ENCODE data around the gene SMIM44.

Gene SMIM44

DNA sequence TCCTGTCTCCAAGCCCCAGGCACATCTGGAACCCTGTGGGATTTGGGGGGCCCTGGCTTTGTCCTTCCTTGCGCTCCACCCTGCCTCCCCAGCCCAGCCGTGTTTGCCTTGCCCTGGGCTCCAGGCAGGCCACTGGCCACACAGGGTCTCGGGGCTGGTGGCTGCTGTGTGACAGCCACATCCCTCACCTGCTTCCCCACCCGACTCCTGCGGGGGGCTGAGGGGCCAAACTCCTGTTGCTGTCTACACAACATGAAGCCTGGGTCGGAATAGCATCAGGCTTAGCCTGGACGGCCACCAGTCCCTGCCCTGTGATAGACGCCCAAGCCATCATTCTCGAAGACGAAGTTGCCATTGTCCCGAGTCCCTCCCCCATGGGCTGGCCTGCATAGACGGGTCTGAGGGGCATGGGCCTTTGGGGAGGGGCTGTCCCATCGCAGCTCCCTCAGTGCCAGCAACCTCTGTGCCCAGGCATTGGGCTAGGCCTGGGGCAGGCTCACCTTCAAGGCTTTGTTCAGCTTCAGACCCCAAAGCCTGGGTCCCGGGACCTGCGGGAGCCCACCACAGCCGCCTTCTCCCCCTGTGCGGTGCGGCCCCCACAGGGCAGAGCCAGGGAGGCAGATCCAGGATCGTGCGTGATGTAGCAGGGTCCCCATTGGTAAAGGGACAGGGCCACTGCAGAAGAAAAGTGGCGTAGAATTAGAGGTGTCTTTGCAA lies 40.3 kb upstream of the SMIM44 start:
- POLR2A ChIA-PET, result no interaction called here
- CTCF ChIA-PET, result no interaction called here
- TF ChIP-seq, protein P1, sequence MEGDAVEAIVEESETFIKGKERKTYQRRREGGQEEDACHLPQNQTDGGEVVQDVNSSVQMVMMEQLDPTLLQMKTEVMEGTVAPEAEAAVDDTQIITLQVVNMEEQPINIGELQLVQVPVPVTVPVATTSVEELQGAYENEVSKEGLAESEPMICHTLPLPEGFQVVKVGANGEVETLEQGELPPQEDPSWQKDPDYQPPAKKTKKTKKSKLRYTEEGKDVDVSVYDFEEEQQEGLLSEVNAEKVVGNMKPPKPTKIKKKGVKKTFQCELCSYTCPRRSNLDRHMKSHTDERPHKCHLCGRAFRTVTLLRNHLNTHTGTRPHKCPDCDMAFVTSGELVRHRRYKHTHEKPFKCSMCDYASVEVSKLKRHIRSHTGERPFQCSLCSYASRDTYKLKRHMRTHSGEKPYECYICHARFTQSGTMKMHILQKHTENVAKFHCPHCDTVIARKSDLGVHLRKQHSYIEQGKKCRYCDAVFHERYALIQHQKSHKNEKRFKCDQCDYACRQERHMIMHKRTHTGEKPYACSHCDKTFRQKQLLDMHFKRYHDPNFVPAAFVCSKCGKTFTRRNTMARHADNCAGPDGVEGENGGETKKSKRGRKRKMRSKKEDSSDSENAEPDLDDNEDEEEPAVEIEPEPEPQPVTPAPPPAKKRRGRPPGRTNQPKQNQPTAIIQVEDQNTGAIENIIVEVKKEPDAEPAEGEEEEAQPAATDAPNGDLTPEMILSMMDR (IDR thresholded peaks at IDR 0.05; ENCODE audit: control extremely low read depth, extremely low read depth, low read depth, missing control alignments), result no peak
- no peak for DNase-seq (ENCODE audit: extremely low spot score)

DNA sequence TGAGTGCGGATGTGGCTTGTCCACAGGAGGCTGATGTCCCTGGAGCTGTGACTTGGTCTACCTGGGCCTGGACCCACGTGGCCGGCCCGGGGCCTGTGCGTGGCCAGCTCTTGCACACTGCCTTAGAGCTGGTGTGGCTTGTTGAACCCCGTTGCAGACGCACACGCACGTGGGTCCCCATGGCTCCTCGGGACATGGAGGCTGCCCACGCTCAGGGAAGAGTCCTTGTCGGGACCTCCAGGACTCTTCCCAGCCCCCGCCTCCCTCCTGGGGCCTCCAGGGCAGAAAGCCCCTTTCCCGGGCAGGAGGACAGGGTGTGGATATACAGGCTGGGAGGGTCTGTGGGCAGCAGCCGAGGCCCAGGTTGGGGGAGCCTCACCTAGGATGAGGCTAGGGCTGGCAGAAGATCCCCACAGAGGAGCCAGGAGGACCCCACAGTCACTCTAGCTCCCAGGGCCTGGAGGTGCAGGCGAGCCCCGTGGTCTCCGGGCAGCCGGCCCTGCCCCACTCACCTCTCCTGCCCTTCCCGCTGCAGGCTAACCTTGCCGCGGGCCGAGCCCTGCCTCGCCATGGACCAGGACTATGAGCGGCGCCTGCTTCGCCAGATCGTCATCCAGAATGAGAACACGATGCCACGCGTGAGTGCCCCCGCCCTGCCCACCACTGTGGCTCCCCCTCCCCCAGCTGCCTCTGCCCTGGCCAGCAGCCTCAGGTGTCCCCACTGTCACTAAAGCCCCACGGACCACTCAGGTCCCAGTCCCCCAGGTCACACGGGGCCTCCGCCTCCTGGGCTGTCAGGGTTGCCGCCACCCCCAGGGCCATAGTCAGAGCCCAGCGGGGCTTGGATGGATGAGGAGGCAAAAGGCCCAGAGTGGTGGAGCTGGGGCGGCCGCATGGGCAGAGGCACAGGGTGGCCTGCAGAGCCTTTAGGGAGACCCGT lies 39.5 kb upstream of the SMIM44 start:
- CTCF ChIA-PET, result no interaction called here

DNA sequence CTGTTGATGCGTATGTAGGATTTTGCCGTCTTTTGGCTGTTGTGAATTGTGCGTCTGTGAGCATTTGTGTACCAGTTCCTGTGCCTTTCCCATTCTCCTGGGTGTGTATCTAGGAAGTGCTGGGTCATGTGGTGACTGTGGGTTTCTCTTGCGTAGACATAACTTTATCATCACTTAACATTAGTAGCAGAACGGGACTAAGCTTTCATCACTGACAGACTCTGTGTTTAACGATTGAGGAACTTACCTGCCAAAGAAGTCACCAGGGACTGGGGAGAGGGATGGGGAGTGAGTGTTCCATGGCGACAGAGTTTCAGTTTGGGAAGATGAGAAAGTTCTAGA lies 37.8 kb upstream of the SMIM44 start:
- ChIA-PET CTCF (interaction anchor here (1.8 kb wide), 1 partner anchor 36 kb away, joined by 6 read pairs; no protein-coding TSS in a partner anchor), POLR2A (no interaction called here)
- DNase-seq (ENCODE audit: extremely low spot score), result no peak
- TF ChIP-seq, protein P1 (IDR thresholded peaks at IDR 0.05; ENCODE audit: control extremely low read depth, extremely low read depth, low read depth, missing control alignments), result no peak

More for the DNA sequence above, 39.5 kb upstream of the SMIM44 start:
- no peak for DNase-seq (ENCODE audit: extremely low spot score)
- TF ChIP-seq, protein P1 (IDR thresholded peaks at IDR 0.05; ENCODE audit: control extremely low read depth, extremely low read depth, low read depth, missing control alignments), result no peak
- POLR2A ChIA-PET, result no interaction called here

DNA sequence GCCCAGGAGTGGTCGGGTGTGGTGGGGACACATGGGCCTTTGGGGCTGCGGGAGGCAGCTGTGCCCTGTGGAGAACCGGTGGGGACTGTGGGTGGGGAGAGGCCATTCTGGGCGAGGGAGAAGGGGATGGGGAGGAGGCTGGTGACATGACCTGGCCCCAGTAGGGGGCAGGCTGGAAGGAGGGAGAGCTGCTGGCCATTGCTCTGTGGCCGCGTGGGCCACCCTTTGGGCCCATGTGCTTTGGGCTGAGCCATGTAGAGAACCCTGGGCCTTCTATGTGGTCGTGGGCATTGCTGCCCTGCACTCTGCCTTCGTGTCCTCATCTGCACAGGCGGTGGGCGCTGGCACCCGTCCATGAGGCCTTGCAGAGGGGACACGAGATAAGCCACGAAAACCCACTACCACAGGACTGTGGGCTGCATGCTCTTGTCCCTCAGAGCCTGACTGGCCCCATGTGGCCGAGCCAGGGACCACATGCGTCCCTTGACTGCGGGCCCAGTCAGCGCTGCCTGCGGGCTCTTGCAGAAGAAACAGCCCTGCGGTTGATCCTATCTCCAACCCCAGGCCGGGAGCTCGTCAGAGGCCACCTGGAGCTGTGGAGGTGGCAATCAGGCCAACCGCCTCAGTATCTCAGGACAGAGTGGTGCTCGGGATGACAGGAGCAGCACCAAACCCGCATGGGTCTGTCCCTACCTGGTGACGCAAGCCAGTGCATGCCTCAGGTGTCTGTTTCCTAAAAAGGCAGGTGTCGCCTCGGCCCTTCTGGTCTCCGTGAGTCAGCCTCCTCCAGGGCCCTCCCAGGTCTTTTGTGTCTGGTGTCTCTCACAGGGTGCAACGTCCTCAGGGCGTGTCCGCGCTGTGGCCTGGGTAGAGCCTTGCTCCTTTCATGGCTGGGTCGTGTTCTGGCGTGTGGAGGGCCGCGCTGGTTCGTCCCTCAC lies 37.2 kb upstream of the SMIM44 start:
- DNase-seq (ENCODE audit: extremely low spot score), result no peak
- ChIA-PET CTCF (interaction anchor here (1.8 kb wide), 1 partner anchor 36 kb away, joined by 6 read pairs; no protein-coding TSS in a partner anchor), POLR2A (no interaction called here)
- TF ChIP-seq, protein P1 (IDR thresholded peaks at IDR 0.05; ENCODE audit: control extremely low read depth, extremely low read depth, low read depth, missing control alignments), result no peak

DNA sequence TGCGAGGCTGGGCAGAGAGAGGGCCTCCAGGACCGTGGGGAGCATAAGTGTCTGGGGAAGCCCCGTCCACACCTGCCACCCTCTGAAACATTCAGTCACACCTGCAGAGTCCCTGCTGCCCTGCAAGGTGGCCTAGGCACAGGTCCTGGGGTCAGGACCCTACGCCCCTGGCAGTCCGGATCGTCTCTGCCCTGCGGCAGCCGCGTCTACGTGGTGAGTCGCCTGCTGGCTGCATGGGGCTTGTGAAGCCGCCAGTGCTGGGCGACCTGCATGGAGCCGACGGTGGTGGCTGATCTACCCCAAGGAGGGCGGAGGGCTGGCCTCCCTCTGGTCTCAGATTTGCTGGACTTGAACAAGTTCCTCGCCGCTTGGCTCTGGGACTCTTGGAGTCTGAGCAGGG lies 35.9 kb upstream of the SMIM44 start:
- CTCF ChIA-PET, result interaction anchor here (1.4 kb wide), 1 partner anchor 8 kb away, joined by 3 read pairs; no protein-coding TSS in a partner anchor
- TF ChIP-seq, protein P1 (IDR thresholded peaks at IDR 0.05; ENCODE audit: control extremely low read depth, extremely low read depth, low read depth, missing control alignments), result no peak
- no peak for DNase-seq (ENCODE audit: extremely low spot score)
- POLR2A ChIA-PET, result interaction anchor here (0.6 kb wide), 1 partner anchor 725 kb away, joined by 5 read pairs; no protein-coding TSS in a partner anchor

Data from GM10248 (cell line).